ENCODE results near the gene CA12.
"Not testable (repeated sequence)": the region's sequence is repeated elsewhere in the genome, so short reads cannot be mapped to it uniquely, and the experiment has no call there.

Gene CA12

DNA sequence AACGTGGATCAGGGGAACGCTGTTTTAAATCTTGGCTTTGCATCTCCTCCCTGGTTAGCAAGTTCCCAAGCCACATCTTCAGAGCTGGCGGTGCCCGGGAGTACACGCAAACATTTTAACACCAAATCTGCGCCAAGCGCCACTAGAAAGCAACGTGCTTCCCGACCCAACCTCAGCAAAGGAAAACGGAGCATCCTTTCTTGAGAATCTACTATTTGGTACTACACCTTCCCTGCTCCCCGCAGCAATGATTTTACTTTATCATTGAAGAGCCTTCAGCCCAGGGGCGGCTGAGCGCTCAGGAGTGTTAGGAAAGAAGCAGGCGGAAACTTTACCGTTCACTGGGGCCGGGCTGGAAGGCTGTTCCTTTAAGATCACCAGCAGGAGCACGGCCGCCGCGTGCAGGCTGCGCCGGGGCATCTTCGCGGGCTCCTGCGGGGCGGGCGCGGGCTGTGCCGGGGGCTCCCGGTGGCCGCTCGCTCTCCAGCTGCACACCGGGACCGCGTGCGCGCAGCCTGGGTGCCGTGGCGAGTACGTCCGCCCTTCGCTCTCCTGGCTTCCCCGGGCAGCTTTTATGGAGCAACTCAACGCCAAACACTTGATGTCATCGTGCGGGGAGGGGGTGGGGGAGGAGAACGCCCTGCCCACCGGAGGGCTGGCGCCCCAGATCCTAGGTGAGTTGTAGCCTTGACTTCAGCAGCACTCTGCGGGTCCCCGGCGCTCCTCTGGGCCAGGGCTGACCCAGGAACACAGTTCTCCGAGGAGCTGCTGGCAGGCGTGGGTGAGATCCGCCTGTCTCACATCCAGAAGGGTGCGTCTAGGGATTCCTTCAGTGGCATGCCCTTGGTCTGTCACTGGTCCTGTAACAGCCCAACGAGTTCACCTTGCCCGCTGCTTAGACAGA lies at the start of gene CA12:
CA12 (minus strand) TSS at position 546 of the 904 bp plus-strand sequence; CDS start at position 420, 126 bp downstream.
- intact Hi-C loops (cut with DNase I) = no loop called here
- peak in 35 of 42 donors; percentile 25 to 77 (median 47) for DNase-seq

DNA sequence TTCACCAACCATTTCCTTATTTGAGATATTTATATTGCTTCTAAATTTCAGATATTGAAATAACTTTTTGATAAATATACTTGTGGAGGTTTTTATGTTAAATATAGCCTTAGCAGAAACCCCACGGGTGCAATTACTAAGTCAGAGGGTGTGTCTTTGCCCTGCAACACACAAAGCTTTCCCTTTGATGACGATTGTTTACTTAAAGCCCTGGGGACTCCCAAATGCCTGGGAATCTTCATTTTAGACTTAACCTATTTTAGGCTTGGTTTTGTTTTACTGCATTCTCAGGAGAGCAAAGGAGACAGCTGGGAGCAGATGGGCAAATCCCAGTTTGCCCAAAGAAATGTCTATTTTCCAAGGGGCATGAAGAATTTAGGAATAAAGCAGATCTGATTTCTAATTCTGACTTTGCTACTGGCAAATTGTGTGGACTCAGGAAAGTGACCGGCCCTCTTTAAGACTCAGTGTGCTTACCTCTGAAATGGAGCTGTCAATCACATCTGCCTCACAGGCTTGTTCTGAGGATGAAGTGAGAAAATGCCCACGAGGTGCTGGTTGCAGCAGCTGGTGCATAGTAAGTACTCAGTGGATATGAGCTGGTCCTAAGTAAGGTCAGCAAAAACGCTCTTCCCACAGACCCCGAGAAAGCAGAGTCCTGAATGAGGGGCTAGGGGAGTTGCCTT lies 49.3 kb upstream of the CA12 start:
- intact Hi-C loops (cut with DNase I) = no loop called here
- no peak for DNase-seq

DNA sequence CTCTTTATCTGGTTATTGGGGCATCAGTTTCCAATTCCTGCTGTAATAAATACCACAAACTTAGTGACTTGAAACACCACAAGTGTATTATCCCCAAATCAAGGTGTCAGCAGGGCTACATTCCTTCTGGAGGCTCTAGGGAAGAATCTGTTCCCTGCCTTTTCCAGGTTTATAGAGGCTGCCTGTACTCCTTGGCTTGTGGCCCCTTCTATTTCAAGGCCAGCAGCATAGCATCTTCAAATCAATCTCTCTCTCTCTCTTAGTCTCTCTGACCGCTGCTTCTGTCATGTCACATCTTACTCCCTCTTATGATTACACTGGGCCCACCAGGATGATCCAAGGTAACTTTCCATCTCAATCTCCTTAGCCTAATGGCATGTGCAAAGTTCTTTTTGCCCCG lies 44.9 kb upstream of the CA12 start:
- intact Hi-C loops (cut with DNase I) = no loop called here

DNA sequence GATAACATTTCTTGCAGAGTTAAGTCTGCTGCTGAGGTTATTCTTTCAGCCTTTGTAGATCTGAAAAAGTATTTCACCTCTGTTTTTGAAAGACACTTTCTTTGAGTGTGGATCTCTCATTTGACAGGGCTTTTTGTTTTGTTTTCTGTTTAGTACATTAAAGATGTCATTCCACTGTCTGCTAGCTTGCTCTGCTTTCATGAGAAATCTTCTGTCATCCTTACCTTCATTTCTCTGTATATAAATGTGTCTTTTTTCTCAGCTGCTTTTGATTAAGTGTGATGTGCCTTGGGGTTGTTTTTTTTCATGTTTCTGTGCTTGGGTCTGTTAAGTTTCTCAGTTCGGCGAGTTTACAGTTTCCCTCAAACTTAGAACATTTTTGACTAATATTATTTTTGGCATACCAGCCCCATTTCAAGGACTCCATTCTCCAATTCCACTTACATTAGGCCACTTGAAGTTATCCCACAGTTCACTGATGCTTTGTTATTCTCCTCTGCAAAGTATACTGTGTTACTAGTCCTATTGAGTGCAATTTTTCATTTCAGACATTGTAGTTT lies 43.9 kb upstream of the CA12 start:
- intact Hi-C loops (cut with DNase I) = no loop called here
- DNase-seq = no peak

More for the DNA sequence above, 44.9 kb upstream of the CA12 start:
- DNase-seq = no peak

DNA sequence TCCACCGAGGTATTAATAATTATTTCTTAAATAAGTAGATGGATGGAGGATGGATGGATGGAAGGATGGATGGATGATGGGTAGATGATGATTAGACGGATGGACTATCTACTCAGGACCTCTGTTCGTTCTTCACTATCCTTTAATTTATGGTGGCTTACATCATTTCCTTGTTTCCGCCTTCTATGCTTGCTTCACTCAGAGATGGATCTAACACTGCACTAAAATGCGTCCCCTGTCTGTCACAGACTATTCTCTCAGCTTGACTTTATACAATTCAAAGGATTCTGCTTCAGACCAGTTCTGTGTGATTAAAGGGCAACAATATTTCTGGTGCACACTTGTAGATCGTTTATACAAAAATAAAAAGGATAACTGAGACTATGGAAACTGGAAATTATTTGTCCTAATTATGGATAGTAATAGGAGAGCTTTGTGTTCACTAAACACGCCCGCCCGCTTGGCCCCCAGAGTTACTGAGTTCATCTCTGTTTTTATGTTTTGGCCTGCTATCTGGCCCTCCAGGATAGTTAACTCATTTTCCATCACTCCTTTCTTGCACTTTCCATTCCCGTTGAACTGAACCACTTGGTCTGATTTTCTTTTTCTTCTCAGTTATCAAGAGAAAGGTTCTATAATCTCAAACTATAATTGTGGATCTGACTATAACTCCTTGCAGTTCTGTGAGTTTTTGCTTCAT lies 41.4 kb upstream of the CA12 start:
- intact Hi-C loops (cut with DNase I) = no loop called here

DNA sequence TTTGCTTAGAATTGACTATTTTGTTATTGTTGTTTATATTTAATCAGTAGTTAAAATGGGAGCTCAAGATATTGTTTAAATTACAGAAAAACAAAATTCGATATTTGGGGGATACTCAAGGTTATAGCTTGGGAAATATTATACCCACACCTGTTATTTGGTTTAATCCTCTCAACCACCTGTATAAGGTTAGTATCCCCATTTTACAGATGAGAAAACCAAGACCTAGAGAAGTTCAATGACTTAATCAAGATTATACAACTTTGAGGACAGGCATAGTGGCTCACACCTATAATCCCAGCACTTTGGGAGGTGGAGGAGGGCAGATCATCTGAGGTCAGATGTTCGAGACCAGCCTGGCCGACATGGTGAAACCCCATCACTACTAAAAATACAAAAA lies 39.8 kb upstream of the CA12 start:
- intact Hi-C loops (cut with DNase I) = no loop called here
- no peak for DNase-seq

More for the DNA sequence above, 41.4 kb upstream of the CA12 start:
- peak in 1 of 42 donors; percentile 10 for DNase-seq

DNA sequence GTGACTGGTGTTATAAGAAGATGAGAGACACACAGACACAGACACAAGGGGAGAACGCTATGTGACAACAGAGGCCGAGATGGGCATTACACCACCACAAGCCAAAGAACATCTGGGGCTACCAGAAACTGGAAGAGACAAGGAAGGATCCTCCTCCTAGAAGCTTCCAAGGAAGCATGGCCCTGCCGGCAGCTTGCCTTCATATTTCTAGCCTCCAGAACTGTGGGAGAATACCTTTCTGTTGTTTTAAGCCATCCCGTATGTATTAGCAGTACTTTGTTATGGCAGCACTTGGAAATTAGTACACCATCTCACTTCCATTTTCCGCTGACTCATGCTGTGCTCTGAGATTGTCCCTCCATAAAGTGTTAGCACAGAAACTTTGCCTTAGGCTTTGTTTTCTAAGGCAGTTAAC lies 38.7 kb upstream of the CA12 start:
- intact Hi-C loops (cut with DNase I) = no loop called here
- no peak for DNase-seq

DNA sequence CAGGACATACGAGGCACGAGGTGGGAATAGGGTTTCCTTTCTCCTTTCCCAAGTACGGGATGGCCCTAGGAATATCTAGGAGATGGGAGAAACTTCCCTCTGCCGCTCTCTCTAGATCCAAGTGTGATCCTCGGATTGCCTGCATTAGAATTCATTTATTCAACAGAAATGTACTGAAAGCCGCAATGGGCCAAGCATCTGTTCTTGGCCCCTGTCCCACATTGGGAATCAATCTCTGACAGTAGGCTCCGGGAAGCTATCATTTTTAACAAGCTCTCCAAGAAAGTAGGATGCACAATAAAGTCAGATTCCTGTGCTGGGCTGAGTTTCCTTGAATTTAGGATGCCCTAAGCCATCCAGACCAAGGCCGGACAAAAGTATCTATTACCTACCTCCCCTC lies 37.2 kb upstream of the CA12 start:
- no peak for DNase-seq
- intact Hi-C loops (cut with DNase I) = no loop called here

DNA sequence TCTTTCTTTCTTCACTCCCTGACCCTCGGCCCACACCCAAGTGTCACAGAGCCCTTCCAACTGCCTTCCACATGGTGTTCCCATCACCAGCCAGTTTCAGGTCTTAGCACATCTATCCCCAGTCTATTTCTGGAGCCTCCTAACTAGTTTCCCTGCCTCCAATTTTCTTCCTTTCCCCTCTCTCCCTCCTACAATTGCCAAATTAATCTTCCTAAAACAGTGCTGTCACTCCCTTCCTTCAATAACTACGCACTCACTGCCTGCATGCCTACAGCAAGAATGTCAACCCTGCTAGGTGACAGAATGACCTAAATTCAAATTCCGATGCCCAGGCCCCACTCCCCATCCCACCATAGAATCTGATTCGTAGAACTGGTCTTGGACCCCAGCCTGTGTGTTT lies 36.1 kb upstream of the CA12 start:
- intact Hi-C loops (cut with DNase I) = no loop called here
- DNase-seq = peak in 8 of 42 donors; percentile 21 to 59 (median 32)

DNA sequence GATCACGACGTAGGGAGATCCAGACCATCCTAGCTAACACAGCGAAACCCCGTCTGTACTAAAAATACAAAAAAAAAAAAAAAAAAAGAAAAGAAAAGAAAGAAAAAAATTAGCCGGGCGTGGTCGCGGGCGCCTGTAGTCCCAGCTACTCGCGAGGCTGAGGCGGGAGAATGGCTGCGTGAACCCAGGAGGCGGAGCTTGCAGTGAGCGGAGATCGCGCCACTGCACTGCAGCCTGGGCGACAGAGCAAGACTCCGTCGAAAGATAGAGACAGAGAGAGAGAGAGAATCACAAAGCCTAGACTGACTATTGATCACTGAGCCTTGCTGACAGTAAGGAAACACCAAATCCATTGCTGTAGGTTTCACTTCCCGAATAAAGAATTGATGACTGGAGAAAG lies 35.6 kb upstream of the CA12 start:
- DNase-seq = peak in 1 of 42 donors; percentile 11

DNA sequence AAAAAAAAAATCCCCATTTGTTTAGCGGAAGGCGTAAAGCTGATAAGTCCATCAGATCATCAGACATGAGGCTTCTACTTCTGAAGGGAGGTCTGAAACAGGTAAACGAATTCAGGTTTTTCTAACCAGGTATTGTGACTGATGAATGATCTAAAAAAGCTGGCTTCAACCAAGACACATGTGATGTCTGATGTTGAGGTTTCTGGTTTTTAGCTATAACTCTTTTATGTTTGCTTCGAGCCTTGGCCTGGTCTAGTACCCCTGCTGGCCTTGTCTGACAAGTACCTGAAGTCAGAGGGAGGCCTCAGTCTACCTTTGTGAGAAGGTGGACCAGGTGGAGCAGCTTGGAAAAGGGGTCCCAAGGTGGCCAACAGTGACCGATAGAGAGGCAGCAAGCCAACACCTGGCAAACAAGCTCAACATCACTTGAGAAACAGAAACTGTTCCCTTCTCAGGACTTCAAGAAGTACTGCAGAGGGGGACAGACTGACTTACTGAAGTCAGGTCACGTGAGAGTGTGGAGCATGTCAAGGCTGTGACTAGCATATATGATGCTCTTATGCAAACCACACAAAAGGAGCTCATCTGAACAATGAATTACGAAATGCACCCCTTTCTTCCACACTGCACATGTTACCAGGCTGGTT lies 33.0 kb upstream of the CA12 start:
- intact Hi-C loops (cut with DNase I) = no loop called here
- no peak for DNase-seq

More for the DNA sequence above, 35.6 kb upstream of the CA12 start:
- intact Hi-C loops (cut with DNase I) = not testable (repeated sequence)

DNA sequence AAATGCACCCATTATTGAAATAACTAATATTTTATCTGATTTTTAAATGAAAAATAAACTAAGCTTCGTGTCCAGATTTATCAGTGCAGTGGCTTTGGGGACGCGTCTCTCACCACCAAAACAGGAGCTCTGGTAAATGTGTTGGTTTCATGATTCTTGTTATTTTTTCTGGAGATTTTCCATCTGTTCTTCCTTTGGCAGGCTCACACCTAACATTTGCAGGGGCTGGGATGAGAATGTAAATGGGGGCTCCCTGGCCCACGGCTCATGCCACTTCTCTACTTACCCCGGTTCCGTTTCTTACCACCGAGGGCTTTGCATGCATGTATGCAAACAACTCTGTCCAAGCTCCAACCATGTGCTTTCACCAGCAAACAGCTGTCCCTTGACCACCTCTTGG lies 30.9 kb upstream of the CA12 start:
- no peak for DNase-seq
- intact Hi-C loops (cut with DNase I) = no loop called here

DNA sequence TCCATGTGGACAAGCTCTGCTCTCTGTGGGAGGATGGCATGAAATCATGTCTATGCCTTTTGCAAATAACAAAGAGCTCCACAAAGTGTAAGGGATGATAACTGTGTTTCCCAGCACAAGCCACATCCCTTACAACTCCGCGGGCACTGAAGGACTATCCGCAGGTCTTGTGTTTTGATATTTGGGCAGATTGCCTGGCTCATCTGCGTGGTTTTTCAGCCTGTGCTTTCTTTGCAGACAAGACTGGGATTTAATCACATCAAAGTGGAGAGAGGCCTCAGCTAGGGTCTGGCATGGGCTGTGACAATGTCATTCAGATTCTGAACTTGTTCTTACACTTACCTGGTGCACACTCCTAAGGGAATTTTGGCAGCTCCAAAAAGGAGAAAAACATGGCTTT lies 30.2 kb upstream of the CA12 start:
- intact Hi-C loops (cut with DNase I) = no loop called here
- DNase-seq = no peak

DNA sequence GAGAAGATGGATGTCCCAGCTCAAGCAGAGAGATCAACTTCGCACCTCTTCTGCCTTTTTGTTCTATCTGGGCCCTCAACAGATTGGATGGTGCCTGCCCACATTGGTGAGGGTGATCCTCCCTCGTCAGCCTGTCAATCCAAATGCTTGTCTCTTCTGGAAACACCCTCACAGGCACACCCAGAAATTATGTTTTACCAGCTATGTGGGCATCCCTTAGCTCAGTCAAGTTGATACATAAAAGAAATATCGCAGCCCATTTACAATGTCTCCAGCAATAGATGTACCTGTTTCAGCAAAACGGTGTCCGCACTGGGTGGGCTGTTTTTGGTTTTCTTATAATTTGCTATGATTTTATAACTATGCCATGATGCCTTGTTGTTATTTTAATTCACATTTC lies 27.5 kb upstream of the CA12 start:
- intact Hi-C loops (cut with DNase I) = loop anchor here (5.0 kb wide), 1 partner anchor 117 kb away; no protein-coding TSS in a partner anchor
- DNase-seq = no peak

DNA sequence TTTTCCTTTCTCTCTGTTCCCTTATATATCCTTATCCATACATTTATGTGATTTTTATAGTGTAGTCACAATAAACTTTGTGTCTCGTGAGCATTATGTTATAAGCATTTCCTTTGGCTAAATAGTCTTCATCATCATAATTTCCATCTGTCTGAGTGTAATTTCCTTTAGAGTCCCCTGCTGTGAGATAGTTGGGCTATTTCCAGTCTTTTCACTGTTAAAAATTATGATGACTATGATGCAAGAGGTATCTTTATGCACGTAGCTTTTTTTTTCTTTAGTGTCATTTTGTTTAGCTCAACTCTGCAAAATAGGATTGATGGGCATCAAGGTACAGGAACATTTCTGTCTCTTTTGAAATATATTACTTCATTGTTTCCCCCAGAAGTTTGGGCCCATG lies 26.9 kb upstream of the CA12 start:
- intact Hi-C loops (cut with DNase I) = loop anchor here (5.0 kb wide), 1 partner anchor 116 kb away; no protein-coding TSS in a partner anchor
- DNase-seq = no peak

DNA sequence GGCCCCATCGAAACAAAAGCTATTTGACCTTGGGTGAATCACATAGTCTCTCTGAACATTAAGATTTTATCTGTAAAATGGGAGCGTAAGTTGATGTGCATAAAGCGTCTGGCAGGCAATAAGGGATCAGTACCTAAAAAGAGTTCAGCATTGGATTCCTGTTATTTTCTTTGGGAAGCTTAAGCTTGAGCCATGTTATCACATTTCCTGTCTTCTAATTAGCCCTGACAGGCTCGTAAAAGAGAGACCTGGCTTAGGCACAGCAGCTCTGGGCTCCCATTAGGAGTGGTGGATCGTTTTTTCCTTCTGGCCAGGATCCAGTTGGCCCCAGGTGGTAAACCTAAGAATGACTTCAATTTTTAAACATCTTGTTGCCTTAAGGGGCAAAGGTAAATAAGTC lies 26.0 kb upstream of the CA12 start:
- intact Hi-C loops (cut with DNase I) = loop anchor here (5.0 kb wide), 1 partner anchor 115 kb away; no protein-coding TSS in a partner anchor
- DNase-seq = no peak

DNA sequence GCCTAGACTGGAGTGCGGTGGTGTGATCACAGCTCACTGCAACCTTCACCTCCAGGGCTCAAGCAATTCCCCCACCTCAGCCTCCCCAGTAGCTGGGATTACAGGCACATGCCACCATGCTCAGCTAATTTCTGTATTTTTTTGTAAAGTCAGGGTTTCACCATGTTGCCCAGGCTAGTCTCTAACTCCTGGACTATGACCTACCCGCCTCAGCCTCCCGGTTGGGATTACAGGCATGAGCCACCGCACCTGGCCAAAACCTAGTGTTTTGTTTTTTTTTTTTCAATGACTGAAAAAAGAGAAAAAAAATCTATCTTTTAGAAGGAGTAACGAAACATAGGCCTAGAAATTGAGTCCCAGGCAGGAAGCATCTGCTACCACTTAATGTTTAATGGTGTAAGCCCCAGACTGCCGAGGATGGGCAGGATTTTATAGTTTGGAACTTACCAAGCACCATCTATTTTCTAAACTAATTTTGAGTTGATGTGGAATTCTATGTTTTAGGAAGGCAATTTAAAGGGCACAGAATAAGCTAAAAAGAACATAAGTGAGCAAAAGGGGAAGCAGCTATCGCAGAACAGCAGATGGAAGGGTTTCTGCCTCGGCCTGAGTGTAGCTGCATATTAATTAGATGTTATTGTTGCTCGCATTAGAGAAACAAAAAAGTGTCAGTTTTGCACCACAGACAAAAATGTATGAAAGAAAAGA lies 24.2 kb upstream of the CA12 start:
- DNase-seq = no peak
- intact Hi-C loops (cut with DNase I) = loop anchor here (5.0 kb wide), 1 partner anchor 114 kb away; no protein-coding TSS in a partner anchor

DNA sequence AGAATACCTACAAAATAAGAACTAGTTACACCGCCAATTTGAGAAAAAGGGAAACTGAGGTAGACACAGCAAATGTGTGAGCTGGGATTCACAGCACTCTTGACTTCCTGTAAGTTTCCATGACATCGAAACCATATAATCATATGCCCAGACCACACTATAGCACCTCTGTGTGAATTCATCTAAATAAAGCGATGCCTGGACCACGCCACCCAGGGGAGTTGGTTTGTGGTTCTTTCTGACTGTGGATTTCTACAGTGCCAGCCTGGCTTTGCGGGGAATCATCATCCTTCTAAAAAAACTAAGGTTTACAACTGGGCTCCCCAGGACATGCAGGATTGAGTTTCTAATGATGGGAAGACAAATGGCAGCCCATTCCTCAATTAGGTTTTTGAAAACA lies 23.5 kb upstream of the CA12 start:
- no peak for DNase-seq
- intact Hi-C loops (cut with DNase I) = loop anchor here (5.0 kb wide), 1 partner anchor 113 kb away; no protein-coding TSS in a partner anchor
